HepG2 (cell line): ENCODE results near the gene HILPDA. TPM values are rescaled to one million over a fixed set of nuclear protein-coding genes. Genes with fewer than 3 reads are reported as not detected.

ENCODE experiments used
- AHDC1 ChIP-seq: sonication (generic); formaldehyde crosslinking; IDR thresholded peaks from 2 replicates; pipeline ENCODE4 v1.5.1; 2020; ENCODE audit warnings: mild to moderate bottlenecking, missing genetic modification reagents, borderline replicate concordance
- MLX ChIP-seq: IDR thresholded peaks from 2 replicates; pipeline ENCODE4 v1.6.1; 2016
- MTF2 ChIP-seq: sonication (generic); formaldehyde crosslinking; IDR thresholded peaks from 2 replicates; pipeline ENCODE4 v1.5.0; 2020; ENCODE audit warnings: missing genetic modification reagents, borderline replicate concordance
- NR0B2 ChIP-seq: sonication (generic); formaldehyde crosslinking; IDR thresholded peaks from 2 replicates; pipeline ENCODE4 v1.4.0; 2020; ENCODE audit warnings: mild to moderate bottlenecking, missing genetic modification reagents
- RFXAP ChIP-seq: sonication (generic); formaldehyde crosslinking; IDR thresholded peaks from 2 replicates; pipeline ENCODE4 v1.4.0; 2020; ENCODE audit warnings: missing genetic modification reagents, borderline replicate concordance
- TOE1 ChIP-seq: sonication (generic); formaldehyde crosslinking; IDR thresholded peaks from 2 replicates; pipeline ENCODE4 v1.4.0; 2020; ENCODE audit warnings: mild to moderate bottlenecking, missing genetic modification reagents
- ZNF768 ChIP-seq: sonication (generic); formaldehyde crosslinking; IDR thresholded peaks from 2 replicates; pipeline ENCODE4 v1.4.0; 2020; ENCODE audit warnings: missing genetic modification reagents
- polyA plus RNA-seq, 8 experiments: library from polyadenylated mRNA; depleted of rRNA in 3 of 8; stranded (reverse) in 7 of 8; unstranded in 1 of 8; fragments of >200 nt; fragmentation: Illumina TruSeq in 4 of 8; extraction: Trizol in 4 of 8; gene quantifications; 2 replicates each; pipeline versions ENCODE4 v1.2.1 to v1.2.3, GENCODE V29; 2011 to 2016; ENCODE audit warnings: low read depth in 4 of 8, missing spikeins in 1 of 8, mixed read lengths in 1 of 8; ENCODE audit not compliant: insufficient read depth in 1 of 8
- total RNA-seq, 5 experiments: library from RNA; depleted of rRNA; stranded (reverse); fragments of >200 nt; fragmentation: Illumina TruSeq; extraction: Trizol; gene quantifications; 2 replicates each; pipeline ENCODE4 v1.2.3, GENCODE V29; 2016; ENCODE audit warnings: low read depth in 1 of 5

HILPDA gene
- total and polyA plus RNA-seq, 2 of the 13 experiments (the other 11 are each of a cell fraction or from before 2014, with no cell fraction given): 11.1 to 44.0 TPM

GRCh38 chr7:128462460-128462859 is 6.8 kb downstream of the HILPDA start (continued):
- TF ChIP-seq TOE1 (CRISPR knock-in tag) (no peak), NR0B2 (CRISPR knock-in tag) (no peak), MTF2 (CRISPR knock-in tag) (no peak), RFXAP (CRISPR knock-in tag) (no peak), AHDC1 (CRISPR knock-in tag) (no peak), ZNF768 (CRISPR knock-in tag) (no peak), MLX (CRISPR knock-in tag) (no peak)
